ENCODE results near the gene MPLKIP.
"Not testable (repeated sequence)": the region's sequence is repeated elsewhere in the genome, so short reads cannot be mapped to it uniquely, and the experiment has no call there.

MPLKIP gene

DNA sequence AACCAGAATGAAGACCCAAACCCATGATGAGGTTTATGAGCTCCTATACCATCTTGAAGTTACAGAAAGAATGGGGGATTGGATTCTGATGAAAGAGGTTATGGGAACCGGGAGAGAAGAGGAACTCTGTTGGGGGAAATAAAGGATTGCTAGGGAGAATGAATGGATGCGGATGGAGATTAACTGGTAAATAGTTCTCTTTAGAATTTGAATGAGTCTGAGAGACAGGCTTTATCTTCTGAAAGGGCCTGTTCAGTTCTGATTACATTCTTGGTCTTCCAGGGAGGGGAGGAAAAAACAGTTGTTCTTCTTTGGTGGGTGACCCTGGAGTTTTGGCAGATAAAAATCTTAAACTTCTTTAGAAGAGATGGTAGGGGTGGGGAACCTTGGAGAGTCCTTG, 14.2 kb upstream of the MPLKIP start:
- H3K4me1 ChIP-seq (ENCODE audit: control insufficient read depth in 2 of 2, insufficient read depth in 1 of 2, low read depth in 1 of 2, low read length in 2 of 2) = no peaks in the 10 kb centered on the region
- no peaks in the 10 kb centered on the region for H3K79me1 ChIP-seq (ENCODE audit: low read depth, low read length)
- no peak overlapping the region for H2AK5ac ChIP-seq (ENCODE audit: low read depth, low read length)
- WGBS, 2 donors (ENCODE audit: extremely low coverage in 2 of 2, insufficient read length in 2 of 2, insufficient replicate concordance in 1 of 2) = no CpG with 5 or more reads among the region's 2 CpGs
- no peak overlapping the region for H4K91ac ChIP-seq (ENCODE audit: low read depth, low read length, poor library complexity)
- H3K4me3 ChIP-seq (ENCODE audit: low read length in 2 of 2) = no peak overlapping the region
- no peak overlapping the region for H4K8ac ChIP-seq (ENCODE audit: low read depth, low read length)
- no peak overlapping the region for H3K14ac ChIP-seq (ENCODE audit: low read length)
- no peaks in the 10 kb centered on the region for H3K27me3 ChIP-seq (ENCODE audit: control insufficient read depth in 3 of 3, insufficient read depth in 3 of 3, low read depth in 1 of 3, low read length in 3 of 3)
- no peak overlapping the region for H3K27ac ChIP-seq (replicated peaks; ENCODE audit: low read length)
- no peak overlapping the region for H3K4me2 ChIP-seq (ENCODE audit: insufficient read depth, low read length, poor library complexity, severe bottlenecking)
- H3K4ac ChIP-seq (ENCODE audit: low read length) = no peak overlapping the region
- H2BK15ac ChIP-seq (ENCODE audit: low read length) = no peak overlapping the region
- no peaks in the 10 kb centered on the region for H3K9me3 ChIP-seq (replicated peaks in 1 of 2; ENCODE audit: control insufficient read depth in 2 of 2, insufficient read depth in 1 of 2, low read depth in 1 of 2, low read length in 2 of 2)
- H3K9ac ChIP-seq (ENCODE audit: low read depth, low read length, poor library complexity) = no peak overlapping the region
- H3K18ac ChIP-seq (ENCODE audit: low read length) = no peak overlapping the region
- no peak overlapping the region for H3K23ac ChIP-seq (ENCODE audit: low read depth, low read length, poor library complexity)
- H2BK120ac ChIP-seq (ENCODE audit: low read depth, low read length) = no peak overlapping the region
- no peak for DNase-seq (ENCODE audit: low spot score)
- H2AFZ ChIP-seq (ENCODE audit: low read length) = no peak overlapping the region
- H2BK5ac ChIP-seq (ENCODE audit: low read length) = no peak overlapping the region
- no peaks in the 10 kb centered on the region for H3K36me3 ChIP-seq (replicated peaks in 1 of 2; ENCODE audit: control insufficient read depth in 2 of 2, insufficient read depth in 2 of 2, low read length in 2 of 2)
- no peak overlapping the region for H2BK12ac ChIP-seq (ENCODE audit: low read length)

DNA sequence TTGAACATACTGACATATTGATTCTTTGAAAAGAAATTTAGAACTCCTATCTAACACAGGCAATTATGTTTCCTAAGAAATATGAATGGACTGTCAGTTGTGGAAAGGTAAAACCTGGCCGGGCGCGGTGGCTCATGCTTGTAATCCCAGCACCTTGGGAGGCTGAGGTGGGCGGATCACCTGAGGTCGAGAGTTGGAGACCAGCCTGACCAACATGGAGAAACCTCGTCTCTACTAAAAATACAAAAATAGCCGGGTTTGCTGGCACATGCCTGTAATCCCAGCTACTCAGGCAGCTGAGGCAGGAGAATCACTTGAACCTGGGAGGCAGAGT, 13.8 kb upstream of the MPLKIP start:
- H2BK12ac ChIP-seq (ENCODE audit: low read length); H3K18ac ChIP-seq (ENCODE audit: low read length); H3K27ac ChIP-seq (replicated peaks; ENCODE audit: low read length); H3K9ac ChIP-seq (ENCODE audit: low read depth, low read length, poor library complexity); H2AK5ac ChIP-seq (ENCODE audit: low read depth, low read length); H3K4me2 ChIP-seq (ENCODE audit: insufficient read depth, low read length, poor library complexity, severe bottlenecking); H4K91ac ChIP-seq (ENCODE audit: low read depth, low read length, poor library complexity); DNase-seq (ENCODE audit: low spot score); H3K4ac ChIP-seq (ENCODE audit: low read length); H2BK5ac ChIP-seq (ENCODE audit: low read length); H2AFZ ChIP-seq (ENCODE audit: low read length); H3K36me3 ChIP-seq (replicated peaks in 1 of 2; ENCODE audit: control insufficient read depth in 2 of 2, insufficient read depth in 2 of 2, low read length in 2 of 2); H3K27me3 ChIP-seq (ENCODE audit: control insufficient read depth in 3 of 3, insufficient read depth in 3 of 3, low read depth in 1 of 3, low read length in 3 of 3); H3K14ac ChIP-seq (ENCODE audit: low read length); H3K79me1 ChIP-seq (ENCODE audit: low read depth, low read length); H3K4me3 ChIP-seq (ENCODE audit: low read length in 2 of 2); H2BK120ac ChIP-seq (ENCODE audit: low read depth, low read length); H4K8ac ChIP-seq (ENCODE audit: low read depth, low read length); H3K9me3 ChIP-seq (replicated peaks in 1 of 2; ENCODE audit: control insufficient read depth in 2 of 2, insufficient read depth in 1 of 2, low read depth in 1 of 2, low read length in 2 of 2); H3K23ac ChIP-seq (ENCODE audit: low read depth, low read length, poor library complexity); H2BK15ac ChIP-seq (ENCODE audit: low read length); H3K4me1 ChIP-seq (ENCODE audit: control insufficient read depth in 2 of 2, insufficient read depth in 1 of 2, low read depth in 1 of 2, low read length in 2 of 2): not testable (repeated sequence)
- WGBS, 2 donors (ENCODE audit: extremely low coverage in 2 of 2, insufficient read length in 2 of 2, insufficient replicate concordance in 1 of 2) = no CpG with 5 or more reads among the region's 7 CpGs

DNA sequence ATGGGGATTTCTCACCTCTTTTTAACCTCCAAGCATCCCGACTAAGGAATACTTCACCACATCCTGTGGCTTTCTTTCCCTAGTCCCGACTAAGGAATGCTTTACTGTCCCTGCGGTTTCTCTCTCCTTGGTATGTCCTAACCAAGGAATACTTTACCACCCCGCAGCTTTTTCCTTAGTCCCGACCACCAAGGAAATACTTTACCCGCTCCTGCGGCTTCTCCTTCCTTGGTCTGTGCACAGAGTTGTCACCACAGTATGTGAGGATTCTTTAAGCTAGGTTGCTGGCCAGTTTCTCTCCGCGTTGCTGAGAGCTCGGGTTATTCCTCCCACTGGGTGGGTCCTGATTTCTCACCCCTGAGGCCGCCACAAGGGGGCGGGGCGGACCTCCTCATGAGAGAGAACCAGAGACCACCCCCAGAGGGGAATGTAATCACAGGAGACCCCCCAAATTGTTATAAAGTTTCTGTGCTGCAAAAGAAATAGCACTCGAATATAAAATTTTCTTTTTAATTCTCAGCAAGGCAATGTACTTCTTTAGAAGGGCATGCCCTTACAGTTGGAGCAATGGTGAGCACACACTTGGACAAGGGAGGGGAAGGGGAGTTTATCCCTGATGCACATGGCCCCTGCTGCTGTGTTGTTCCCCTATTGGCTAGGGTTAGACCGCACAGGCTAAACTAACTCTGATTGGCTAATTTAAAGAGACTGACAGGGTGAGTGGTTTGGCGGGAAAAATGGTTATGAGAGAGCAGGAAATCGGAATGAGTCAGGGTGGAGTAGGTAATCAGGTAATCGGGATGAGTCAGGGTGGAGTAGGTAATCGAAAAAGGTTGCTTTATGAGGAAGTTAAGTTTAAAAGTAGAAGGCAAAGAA, 13.2 kb upstream of the MPLKIP start:
- no peaks in the 10 kb centered on the region for H3K4me1 ChIP-seq (ENCODE audit: control insufficient read depth in 2 of 2, insufficient read depth in 1 of 2, low read depth in 1 of 2, low read length in 2 of 2)
- DNase-seq (ENCODE audit: low spot score) = no peak
- H3K4ac ChIP-seq (ENCODE audit: low read length) = no peak overlapping the region
- H3K4me3 ChIP-seq (ENCODE audit: low read length in 2 of 2) = no peak overlapping the region
- H2BK120ac ChIP-seq (ENCODE audit: low read depth, low read length) = no peak overlapping the region
- no peak overlapping the region for H2BK15ac ChIP-seq (ENCODE audit: low read length)
- no peak overlapping the region for H3K23ac ChIP-seq (ENCODE audit: low read depth, low read length, poor library complexity)
- H2AK5ac ChIP-seq (ENCODE audit: low read depth, low read length) = no peak overlapping the region
- H3K27ac ChIP-seq (replicated peaks; ENCODE audit: low read length) = no peak overlapping the region
- H3K9ac ChIP-seq (ENCODE audit: low read depth, low read length, poor library complexity) = no peak overlapping the region
- no peak overlapping the region for H2BK12ac ChIP-seq (ENCODE audit: low read length)
- H4K91ac ChIP-seq (ENCODE audit: low read depth, low read length, poor library complexity) = no peak overlapping the region
- peak overlapping the region; percentile 1 for H3K14ac ChIP-seq (ENCODE audit: low read length)
- H2BK5ac ChIP-seq (ENCODE audit: low read length) = no peak overlapping the region
- H3K27me3 ChIP-seq (ENCODE audit: control insufficient read depth in 3 of 3, insufficient read depth in 3 of 3, low read depth in 1 of 3, low read length in 3 of 3) = no peaks in the 10 kb centered on the region
- no peak overlapping the region for H3K4me2 ChIP-seq (ENCODE audit: insufficient read depth, low read length, poor library complexity, severe bottlenecking)
- no CpG with 5 or more reads among the region's 19 CpGs for WGBS, 2 donors (ENCODE audit: extremely low coverage in 2 of 2, insufficient read length in 2 of 2, insufficient replicate concordance in 1 of 2)
- H2AFZ ChIP-seq (ENCODE audit: low read length) = no peak overlapping the region
- H3K79me1 ChIP-seq (ENCODE audit: low read depth, low read length) = no peaks in the 10 kb centered on the region
- no peaks in the 10 kb centered on the region for H3K9me3 ChIP-seq (replicated peaks in 1 of 2; ENCODE audit: control insufficient read depth in 2 of 2, insufficient read depth in 1 of 2, low read depth in 1 of 2, low read length in 2 of 2)
- no peaks in the 10 kb centered on the region for H3K36me3 ChIP-seq (replicated peaks in 1 of 2; ENCODE audit: control insufficient read depth in 2 of 2, insufficient read depth in 2 of 2, low read length in 2 of 2)
- H4K8ac ChIP-seq (ENCODE audit: low read depth, low read length) = no peak overlapping the region
- no peak overlapping the region for H3K18ac ChIP-seq (ENCODE audit: low read length)

DNA sequence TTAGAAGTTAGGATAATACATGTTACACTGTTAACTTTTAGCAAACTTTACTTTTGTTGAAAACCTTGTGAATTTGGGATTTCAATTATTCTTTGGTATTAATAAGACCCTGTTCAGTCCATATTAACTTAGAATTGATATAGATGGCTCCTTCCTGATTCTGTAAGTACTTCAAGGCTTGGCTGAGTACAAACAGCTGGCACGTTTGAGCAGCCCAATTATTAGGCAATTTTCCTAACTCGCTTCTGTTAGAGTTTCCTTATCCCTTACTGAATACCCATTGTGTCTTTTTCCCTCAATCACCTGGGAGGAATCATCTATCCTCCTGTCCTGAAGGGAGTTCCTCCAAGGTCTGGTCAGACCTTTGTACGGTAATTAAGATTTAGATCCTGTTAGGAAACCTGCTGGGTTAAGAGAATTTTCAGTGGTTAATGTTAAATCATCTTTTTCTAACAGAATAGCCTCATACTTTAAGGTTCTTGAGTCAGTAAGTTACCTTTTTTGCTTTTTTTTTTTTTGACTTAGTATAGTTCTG, 11.2 kb upstream of the MPLKIP start:
- H3K27me3 ChIP-seq (ENCODE audit: control insufficient read depth in 3 of 3, insufficient read depth in 3 of 3, low read depth in 1 of 3, low read length in 3 of 3); H3K27ac ChIP-seq (replicated peaks; ENCODE audit: low read length); H2BK120ac ChIP-seq (ENCODE audit: low read depth, low read length); H2AFZ ChIP-seq (ENCODE audit: low read length); H2BK12ac ChIP-seq (ENCODE audit: low read length); H3K4me2 ChIP-seq (ENCODE audit: insufficient read depth, low read length, poor library complexity, severe bottlenecking); DNase-seq (ENCODE audit: low spot score); H3K18ac ChIP-seq (ENCODE audit: low read length); H2BK5ac ChIP-seq (ENCODE audit: low read length); H4K91ac ChIP-seq (ENCODE audit: low read depth, low read length, poor library complexity); H4K8ac ChIP-seq (ENCODE audit: low read depth, low read length); H3K9me3 ChIP-seq (replicated peaks in 1 of 2; ENCODE audit: control insufficient read depth in 2 of 2, insufficient read depth in 1 of 2, low read depth in 1 of 2, low read length in 2 of 2); H2AK5ac ChIP-seq (ENCODE audit: low read depth, low read length); H3K79me1 ChIP-seq (ENCODE audit: low read depth, low read length); H3K9ac ChIP-seq (ENCODE audit: low read depth, low read length, poor library complexity); H3K36me3 ChIP-seq (replicated peaks in 1 of 2; ENCODE audit: control insufficient read depth in 2 of 2, insufficient read depth in 2 of 2, low read length in 2 of 2); H3K4me3 ChIP-seq (ENCODE audit: low read length in 2 of 2); H3K14ac ChIP-seq (ENCODE audit: low read length); H3K4ac ChIP-seq (ENCODE audit: low read length); H2BK15ac ChIP-seq (ENCODE audit: low read length); H3K23ac ChIP-seq (ENCODE audit: low read depth, low read length, poor library complexity); H3K4me1 ChIP-seq (ENCODE audit: control insufficient read depth in 2 of 2, insufficient read depth in 1 of 2, low read depth in 1 of 2, low read length in 2 of 2): not testable (repeated sequence)
- WGBS, 2 donors (ENCODE audit: extremely low coverage in 2 of 2, insufficient read length in 2 of 2, insufficient replicate concordance in 1 of 2) = no CpG with 5 or more reads among the region's 3 CpGs

Data from neuronal stem cell (in vitro differentiated cells).